GM23338 (cell line): ENCODE results near the gene BLOC1S5. TPM values are rescaled to one million over a fixed set of nuclear protein-coding genes. Genes with fewer than 3 reads are reported as not detected.
"Not testable (repeated sequence)": the region's sequence is repeated elsewhere in the genome, so short reads cannot be mapped to it uniquely, and the experiment has no call there.

Experiments used
- ATAC-seq: fragments of 200-7000 bp; cut with Tn5 transposase; 3 replicates; pipeline ENCODE4 v1.9.1; 2020
- DNase-seq: peaks from one replicate; pipeline ENCODE4 v3.0.0-alpha.2; 2015; ENCODE audit warnings: low spot score
- H2AFZ ChIP-seq: fragments of 200-600 bp; sonication (generic); 2 replicates; pipeline ENCODE4 v1.8.0; 2016; ENCODE audit warnings: antibody characterized with exemption, mild to moderate bottlenecking, moderate library complexity
- H3F3A ChIP-seq: fragments of 200-600 bp; sonication (generic); replicated peaks from 2 replicates; pipeline ENCODE4 v1.8.0; 2017; ENCODE audit warnings: antibody characterized with exemption, mixed run types, low read depth
- H3K27ac ChIP-seq: fragments of 200-600 bp; sonication (generic); 2 replicates; pipeline ENCODE4 v1.6.1; 2016; ENCODE audit warnings: low read depth
- H3K27me3 ChIP-seq: fragments of 200-600 bp; sonication (generic); 2 replicates; pipeline ENCODE4 v1.8.0; 2016; ENCODE audit warnings: mild to moderate bottlenecking, mixed run types, moderate library complexity; ENCODE audit not compliant: insufficient read depth
- H3K36me3 ChIP-seq: fragments of 200-600 bp; sonication (generic); 2 replicates; pipeline ENCODE4 v1.8.0; 2016; ENCODE audit warnings: mild to moderate bottlenecking; ENCODE audit not compliant: insufficient read depth
- H3K4me1 ChIP-seq: fragments of 200-600 bp; sonication (generic); 2 replicates; pipeline ENCODE4 v1.8.0; 2016; ENCODE audit warnings: mild to moderate bottlenecking, moderate library complexity; ENCODE audit not compliant: insufficient read depth
- H3K4me2 ChIP-seq: fragments of 200-600 bp; sonication (generic); 2 replicates; pipeline ENCODE4 v1.7.1; 2017; ENCODE audit warnings: mixed run types
- H3K4me3 ChIP-seq: fragments of 200-600 bp; sonication (generic); 2 replicates; pipeline ENCODE4 v1.6.1; 2016; ENCODE audit warnings: mixed run types
- H3K79me2 ChIP-seq: fragments of 200-600 bp; sonication (generic); replicated peaks from 2 replicates; pipeline ENCODE4 v1.8.0; 2017; ENCODE audit warnings: mild to moderate bottlenecking; ENCODE audit not compliant: insufficient read depth
- H3K9me2 ChIP-seq: fragments of 200-600 bp; sonication (generic); 2 replicates; pipeline ENCODE4 v1.8.0; 2017; ENCODE audit not compliant: insufficient read depth
- H4K20me1 ChIP-seq: fragments of 200-600 bp; sonication (generic); replicated peaks from 2 replicates; pipeline ENCODE4 v1.8.0; 2017; ENCODE audit warnings: mild to moderate bottlenecking; ENCODE audit not compliant: insufficient read depth
- H3K27ac Mint-ChIP-seq: 2 replicates; pipeline ENCODE4 v1.8.0; 2020; ENCODE audit warnings: inconsistent platforms, mild to moderate bottlenecking, moderate library complexity, mixed read lengths
- H3K27me3 Mint-ChIP-seq: 3 replicates; pipeline ENCODE4 v1.8.0; 2022; ENCODE audit warnings: low read depth, mild to moderate bottlenecking, moderate library complexity, mixed read lengths, inconsistent platforms; ENCODE audit not compliant: insufficient read depth, poor library complexity
- H3K36me3 Mint-ChIP-seq: 3 replicates; pipeline ENCODE4 v1.8.0; 2021; ENCODE audit warnings: low read depth, mild to moderate bottlenecking, inconsistent platforms, moderate library complexity, mixed read lengths
- H3K4me1 Mint-ChIP-seq: 3 replicates; pipeline ENCODE4 v1.8.0; 2020; ENCODE audit warnings: mild to moderate bottlenecking, inconsistent platforms, mixed read lengths
- H3K4me3 Mint-ChIP-seq: 3 replicates; pipeline ENCODE4 v1.8.0; 2021; ENCODE audit warnings: moderate library complexity, mild to moderate bottlenecking, inconsistent platforms, mixed read lengths
- H3K9me3 Mint-ChIP-seq: 3 replicates; pipeline ENCODE4 v1.8.0; 2020; ENCODE audit warnings: moderate library complexity, mild to moderate bottlenecking, inconsistent platforms, mixed read lengths
- CREB1 ChIP-seq: fragments of 250-450 bp; sonication (Bioruptor Pico); IDR thresholded peaks from 2 replicates; pipeline ENCODE4 v1.5.0; 2020; ENCODE audit warnings: low read depth, mild to moderate bottlenecking, moderate library complexity
- CTCF ChIP-seq, 2 experiments: fragments of 200-600 bp in 1 of 2; sonication (generic) in 1 of 2; conservative IDR thresholded peaks; 2 replicates each; pipeline versions ENCODE4 v1.5.1 to v1.6.1; 2016 to 2017; ENCODE audit warnings: antibody characterized with exemption in 2 of 2, low read depth in 2 of 2, mild to moderate bottlenecking in 2 of 2, moderate library complexity in 1 of 2
- EZH2phosphoT487 ChIP-seq: fragments of 200-600 bp; sonication (generic); IDR thresholded peaks from one replicate; pipeline ENCODE4 v1.8.1; 2018; ENCODE audit warnings: antibody characterized with exemption; ENCODE audit not compliant: unreplicated experiment
- NANOG ChIP-seq: IDR thresholded peaks from 2 replicates; pipeline ENCODE4 v1.6.1; 2016; ENCODE audit warnings: antibody characterized with exemption, borderline replicate concordance
- POLR2AphosphoS5 ChIP-seq: IDR thresholded peaks from 2 replicates; pipeline ENCODE4 v1.6.1; 2016; ENCODE audit warnings: antibody characterized with exemption, low read depth
- REST ChIP-seq: IDR thresholded peaks from one replicate; pipeline ENCODE4 v1.6.1; 2018; ENCODE audit warnings: antibody characterized with exemption; ENCODE audit not compliant: unreplicated experiment
- STAT1 ChIP-seq: IDR thresholded peaks from one replicate; pipeline ENCODE4 v1.6.1; 2016; ENCODE audit warnings: antibody characterized with exemption; ENCODE audit not compliant: unreplicated experiment
- ZNF331 ChIP-seq: fragments of 250-450 bp; sonication (Bioruptor Pico); IDR thresholded peaks from 2 replicates; pipeline ENCODE4 v1.5.0; 2020; ENCODE audit warnings: low read depth, mild to moderate bottlenecking, moderate library complexity
- polyA plus RNA-seq: library from polyadenylated mRNA; unstranded; fragments of >200 nt; fragmentation: Nextera tagmentation; extraction: Ambion mirVana; gene quantifications from 2 replicates; pipeline ENCODE4 v1.2.1, GENCODE V29; 2016
- total RNA-seq: library from RNA; depleted of rRNA; stranded (reverse); fragments of >200 nt; shearing (Covaris generic); gene quantifications from 2 replicates; pipeline ENCODE4 v1.2.3, GENCODE V29; 2014

BLOC1S5 gene
- total and polyA plus RNA-seq, 2 experiments from 2014 or later: 14.9 to 16.6 TPM

DNA sequence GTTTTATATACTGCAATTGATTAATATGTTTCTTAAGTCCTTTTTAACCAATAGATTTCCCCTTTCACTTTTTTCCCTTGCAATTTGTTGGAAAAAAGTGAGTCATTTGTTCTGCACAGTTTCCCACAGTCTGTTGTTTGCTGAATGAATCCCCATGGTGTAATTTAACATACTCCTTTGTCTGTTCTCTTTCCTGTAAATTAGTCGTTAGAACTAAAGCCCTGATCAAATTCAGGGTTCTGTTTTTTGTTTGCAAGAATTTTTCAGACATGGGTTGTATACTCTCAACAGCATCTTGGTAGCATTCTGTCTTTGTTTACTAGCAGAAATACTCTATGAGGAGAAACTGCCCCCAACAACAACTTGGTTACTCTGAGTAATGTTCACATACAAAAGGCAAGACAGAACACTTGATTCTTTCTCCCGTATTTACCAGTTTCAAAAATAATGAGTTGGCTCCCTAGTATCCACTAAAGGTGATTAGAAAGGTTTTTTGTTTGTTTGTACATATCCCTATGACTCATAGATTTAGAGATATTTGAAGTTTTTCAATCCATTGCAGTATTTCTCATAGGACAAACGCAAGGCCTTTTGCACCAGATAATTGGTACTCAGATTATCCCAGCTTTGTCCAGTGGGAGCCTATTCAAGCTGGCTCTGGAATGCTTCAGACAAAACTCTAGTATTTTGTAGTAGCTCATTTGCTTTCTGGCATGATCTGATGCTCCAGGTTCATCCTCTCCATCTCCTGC, 16.5 kb downstream of the BLOC1S5 start:
- Histone ChIP-seq H3K27ac (no peak overlapping the region), H3K79me2 (peaks cover 5% of the 10 kb centered on the region; the same call in 1 of the 2 replicates), H3K4me1 (0 out of 2 replicates have a peak, but pooled peaks cover 5% of the 10 kb centered on the region), H3K27me3 (no peaks in the 10 kb centered on the region), H4K20me1 (no peaks in the 10 kb centered on the region), H3K9me2 (no peaks in the 10 kb centered on the region), H3F3A (no peaks in the 10 kb centered on the region), H2AFZ (no peak overlapping the region), H3K4me3 (no peak overlapping the region), H3K4me2 (no peak overlapping the region), H3K36me3 (peaks cover 6% of the 10 kb centered on the region; the same call in 1 of the 2 replicates)
- H3K4me1 Mint-ChIP-seq: peaks cover 10% of the 10 kb centered on the region
- no peaks in the 10 kb centered on the region for H3K27me3 Mint-ChIP-seq
- no peak for DNase-seq
- peaks cover 13% of the 10 kb centered on the region for H3K9me3 Mint-ChIP-seq
- TF ChIP-seq EZH2phosphoT487: no peak
- TF ChIP-seq CTCF (conservative IDR thresholded peaks at IDR 0.05; ENCODE audit: low read depth in 2 of 2): no peak
- TF ChIP-seq ZNF331 (CRISPR knock-in tag): no peak
- no peak for TF ChIP-seq STAT1
- TF ChIP-seq CREB1 (CRISPR knock-in tag): no peak
- TF ChIP-seq REST: no peak
- no peak for TF ChIP-seq POLR2AphosphoS5
- no peak for TF ChIP-seq NANOG
- no peak overlapping the region for H3K4me3 Mint-ChIP-seq
- no peak for ATAC-seq
- peak overlapping the region; percentile 86 for H3K27ac Mint-ChIP-seq
- H3K36me3 Mint-ChIP-seq: peaks cover 58% of the 10 kb centered on the region

- H3K9me3 Mint-ChIP-seq: peaks cover 13% of the 10 kb centered on the region
- not testable (repeated sequence) for H3K27me3 ChIP-seq, H3K4me3 ChIP-seq, H3K36me3 ChIP-seq, H2AFZ ChIP-seq, H3K4me2 ChIP-seq, H4K20me1 ChIP-seq, H3K27ac Mint-ChIP-seq, H3K4me3 Mint-ChIP-seq, H3F3A ChIP-seq, H3K27ac ChIP-seq, H3K4me1 ChIP-seq, ATAC-seq, H3K79me2 ChIP-seq, H3K9me2 ChIP-seq, DNase-seq, H3K27me3 Mint-ChIP-seq
- peaks cover 56% of the 10 kb centered on the region for H3K36me3 Mint-ChIP-seq
- peaks cover 13% of the 10 kb centered on the region for H3K4me1 Mint-ChIP-seq
Measured at GRCh38 chr6:8045769-8046168, 18.4 kb downstream of the BLOC1S5 start.
